Fibroblast of pulmonary artery (primary cell): ENCODE data around the gene ACBD3.

Experiments used
- DNase-seq: peaks from one replicate; pipeline ENCODE4 v3.0.0-alpha.2; 2010; ENCODE audit warnings: low read depth
- H3K4me3 ChIP-seq: replicated peaks from 2 replicates; pipeline ENCODE4 v1.5.1; 2011; ENCODE audit warnings: low read depth, mild to moderate bottlenecking, control low read depth, low read length, moderate library complexity
- CTCF ChIP-seq: IDR thresholded peaks from 2 replicates; pipeline ENCODE4 v1.5.1; 2011; ENCODE audit warnings: mild to moderate bottlenecking, control low read depth, low read length, inconsistent platforms; ENCODE audit errors: missing control alignments

Gene ACBD3

GRCh38 chr1:226098870-226099835, 87.4 kb downstream of the ACBD3 start:
- no peak for DNase-seq
- no peak for TF ChIP-seq CTCF
- no peak overlapping the region for H3K4me3 ChIP-seq

GRCh38 chr1:226097866-226098625, 88.5 kb downstream of the ACBD3 start:
- no peak overlapping the region for H3K4me3 ChIP-seq
- peak; percentile 99 for DNase-seq
- TF ChIP-seq CTCF, result no peak

- no peak overlapping the region for H3K4me3 ChIP-seq
- TF ChIP-seq CTCF, result no peak
- no peak for DNase-seq
Measured at GRCh38 chr1:226095286-226095685, 91.3 kb downstream of the ACBD3 start.
